OCI-LY7 (cell line): Measurements from ENCODE around the gene SGTA. TPM values are rescaled to one million over a fixed set of nuclear protein-coding genes. Genes with fewer than 3 reads are reported as not detected.
A peak's percentile ranks its signal among the peaks of the same experiment; 100 is the strongest.

Experiments used
- BruUV-seq: library from RNA; stranded (reverse); fragments of 400-500 nt; replicated peaks from 2 replicates; lab custom pipeline; 2021; lab: Mats Ljungman, UMichigan
- CTCF ChIA-PET: fragments of 300-600 bp; sonication (Branson Sonifier 250); formaldehyde crosslinking; loops from one replicate; lab custom pipeline; 2022; ENCODE audit warnings: antibody characterized with exemption; ENCODE audit not compliant: unreplicated experiment; lab: Charles Lee
- POLR2A ChIA-PET: fragments of 300-600 bp; sonication (Branson Sonifier 250); formaldehyde crosslinking; loops from one replicate; lab custom pipeline; 2022; ENCODE audit warnings: antibody characterized with exemption; lab: Charles Lee
- DNase-seq: peaks from one replicate; pipeline ENCODE4 v3.0.0-alpha.2; 2015; ENCODE audit warnings: low spot score
- H2AFZ ChIP-seq: fragments of 200-600 bp; sonication (generic), shearing (Covaris generic); 2 replicates; pipeline ENCODE4 v1.6.1; 2014; ENCODE audit warnings: mild to moderate bottlenecking, antibody characterized with exemption, low read length, moderate library complexity
- H3K27ac ChIP-seq: fragments of 200-600 bp; sonication (generic); 2 replicates; pipeline ENCODE4 v1.5.1; 2014; ENCODE audit warnings: mixed run types, low read depth, mild to moderate bottlenecking, moderate library complexity, low read length, inconsistent platforms; ENCODE audit not compliant: poor library complexity, severe bottlenecking
- H3K36me3 ChIP-seq: fragments of 200-600 bp; sonication (generic); 2 replicates; pipeline ENCODE4 v1.6.1; 2014; ENCODE audit warnings: mild to moderate bottlenecking, antibody characterized with exemption, low read length, moderate library complexity, mixed read lengths; ENCODE audit not compliant: insufficient read depth
- H3K4me1 ChIP-seq: fragments of 200-600 bp; sonication (generic); 2 replicates; pipeline ENCODE4 v1.5.1; 2014; ENCODE audit warnings: mild to moderate bottlenecking, low read length; ENCODE audit not compliant: insufficient read depth, poor library complexity, severe bottlenecking
- H3K4me2 ChIP-seq: fragments of 200-600 bp; sonication (generic); 2 replicates; pipeline ENCODE4 v1.6.1; 2014; ENCODE audit warnings: mild to moderate bottlenecking, low read length
- H3K4me3 ChIP-seq: fragments of 200-600 bp; sonication (generic); 2 replicates; pipeline ENCODE4 v1.5.1; 2014; ENCODE audit warnings: mild to moderate bottlenecking, low read depth, low read length; ENCODE audit not compliant: poor library complexity, severe bottlenecking
- H3K79me2 ChIP-seq: fragments of 200-600 bp; sonication (generic); 2 replicates; pipeline ENCODE4 v1.6.1; 2016; ENCODE audit warnings: low read depth, mild to moderate bottlenecking, low read length, moderate library complexity, mixed read lengths; ENCODE audit not compliant: insufficient read depth
- H3K9me2 ChIP-seq: fragments of 200-600 bp; sonication (generic); 2 replicates; pipeline ENCODE4 v1.6.1; 2016; ENCODE audit warnings: mild to moderate bottlenecking, low read length, mixed read lengths; ENCODE audit not compliant: insufficient read depth
- H3K9me3 ChIP-seq: fragments of 200-600 bp; sonication (generic); 2 replicates; pipeline ENCODE4 v1.6.1; 2014; ENCODE audit warnings: mild to moderate bottlenecking, mixed run types, low read length, mixed read lengths
- H4K20me1 ChIP-seq: fragments of 200-600 bp; sonication (generic); 2 replicates; pipeline ENCODE4 v1.6.1; 2014; ENCODE audit warnings: mild to moderate bottlenecking, antibody characterized with exemption, low read length, moderate library complexity, mixed read lengths; ENCODE audit not compliant: insufficient read depth
- CTCF ChIP-seq: fragments of 200-600 bp; sonication (generic); conservative IDR thresholded peaks from 2 replicates; pipeline ENCODE4 v1.5.1; 2014; ENCODE audit warnings: mild to moderate bottlenecking, antibody characterized with exemption, low read length, moderate library complexity, mixed read lengths
- EZH2phosphoT487 ChIP-seq: fragments of 200-600 bp; sonication (generic); IDR thresholded peaks from 2 replicates; pipeline ENCODE4 v1.6.1; 2018; ENCODE audit warnings: low read depth, borderline replicate concordance, mild to moderate bottlenecking, mixed run types, antibody characterized with exemption, low read length, moderate library complexity, mixed read lengths
- intact Hi-C: fragments of 100-400 bp; cut with micrococcal nuclease; formaldehyde crosslinking; loops from one replicate; pipeline ENCODE4 v1.10.0; 2022; ENCODE audit not compliant: unreplicated experiment
- total RNA-seq, 2 experiments: library from RNA; depleted of rRNA in 1 of 2; stranded (reverse); fragments of >200 nt in 1 of 2; shearing (Covaris generic) in 1 of 2; gene quantifications; 2 replicates each; pipeline ENCODE4 v1.2.3, GENCODE V29; 2014 to 2022

SGTA gene
- total RNA-seq, 2 experiments from 2014 or later, result 68.2 to 82.4 TPM

- DNase-seq, result no peak
- Histone ChIP-seq H3K9me3 (no peaks in the 10 kb centered on the region), H3K4me1 (no peaks in the 10 kb centered on the region), H3K4me2 (no peak overlapping the region), H3K27ac (no peak overlapping the region), H3K9me2 (no peaks in the 10 kb centered on the region), H4K20me1 (no peaks in the 10 kb centered on the region), H3K79me2 (no peaks in the 10 kb centered on the region), H3K36me3 (peaks cover 68% of the 10 kb centered on the region), H3K4me3 (no peak overlapping the region), H2AFZ (no peak overlapping the region)
- TSS peak; percentile 46 for BruUV-seq
- CTCF ChIA-PET, result no interaction called here
- POLR2A ChIA-PET, result no interaction called here
- TF ChIP-seq CTCF, result no peak
- TF ChIP-seq EZH2phosphoT487, result no peak
- intact Hi-C loops, result no loop called here
Observed at GRCh38 chr19:2754659-2755447, 28.2 kb downstream of the SGTA start.

DNA sequence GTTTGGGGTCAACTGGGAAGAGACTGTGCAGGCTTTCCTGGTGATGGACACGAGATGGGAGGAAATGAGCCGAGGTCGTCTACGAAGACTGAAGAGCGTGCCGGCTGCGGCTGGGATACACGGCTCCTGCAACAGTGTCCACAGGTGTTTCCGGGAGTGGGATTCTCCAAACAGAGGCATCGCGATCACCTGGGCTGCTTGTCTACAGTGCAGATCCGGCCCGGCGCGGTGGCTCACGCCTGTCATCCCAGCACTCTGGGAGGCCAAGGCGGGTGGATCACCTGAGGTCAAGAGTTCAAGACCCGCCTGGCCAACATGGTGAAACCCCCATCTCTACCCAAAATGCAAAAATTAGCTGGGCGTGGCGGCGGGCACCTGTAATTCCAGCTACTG is 31.6 kb downstream of the SGTA start:
- TF ChIP-seq CTCF (no peak), EZH2phosphoT487 (no peak)
- BruUV-seq, result no TSS peak
- Histone ChIP-seq H3K4me2 (no peak overlapping the region), H2AFZ (no peak overlapping the region), H3K9me3 (no peaks in the 10 kb centered on the region), H3K36me3 (peaks cover 38% of the 10 kb centered on the region), H3K4me3 (no peak overlapping the region), H3K4me1 (peaks cover 15% of the 10 kb centered on the region), H3K9me2 (no peaks in the 10 kb centered on the region), H3K79me2 (no peaks in the 10 kb centered on the region), H4K20me1 (no peaks in the 10 kb centered on the region), H3K27ac (no peak overlapping the region)
- no peak for DNase-seq
- ChIA-PET POLR2A (no interaction called here), CTCF (no interaction called here)
- intact Hi-C loops, result no loop called here

- H3K4me3 ChIP-seq, result no peak overlapping the region
- POLR2A ChIA-PET, result no interaction called here
- no TSS peak for BruUV-seq
Observed at GRCh38 chr19:2750808-2751437, 32.1 kb downstream of the SGTA start.

More at GRCh38 chr19:2750808-2751437, 32.1 kb downstream of the SGTA start:
- no peak overlapping the region for H3K27ac ChIP-seq
- H3K4me2 ChIP-seq, result no peak overlapping the region
- intact Hi-C loops, result no loop called here
- CTCF ChIA-PET, result no interaction called here
- peaks cover 15% of the 10 kb centered on the region for H3K4me1 ChIP-seq
- H3K9me3 ChIP-seq, result no peaks in the 10 kb centered on the region
- TF ChIP-seq EZH2phosphoT487 (no peak), CTCF (no peak)
- no peak overlapping the region for H2AFZ ChIP-seq
- no peaks in the 10 kb centered on the region for H4K20me1 ChIP-seq
- H3K36me3 ChIP-seq, result peaks cover 33% of the 10 kb centered on the region
- no peaks in the 10 kb centered on the region for H3K79me2 ChIP-seq
- DNase-seq, result no peak
- no peaks in the 10 kb centered on the region for H3K9me2 ChIP-seq
